Ureter (tissue), 1 donor: Measurements from ENCODE around the gene SIGLEC7. TPM values are rescaled to one million over a fixed set of nuclear protein-coding genes. Genes with fewer than 3 reads are reported as not detected.

Source experiments
- total RNA-seq: library from RNA; stranded (reverse); gene quantifications from one replicate; pipeline ENCODE4 v1.2.4, GENCODE V29; 2023
- donor health status: DM: yes; HTN: yes; CAD: no.

The SIGLEC7 gene
- total RNA-seq, 1 donor from 2014 or later = 2.4 TPM

Other genes with a start within 250 kb of the SIGLEC7 start
- not detected for gene KLK4, start 230.9 kb upstream of the SIGLEC7 start, total RNA-seq
- not detected for gene KLK5, start 189.3 kb upstream of the SIGLEC7 start, total RNA-seq
- gene KLK6, start 172.7 kb upstream of the SIGLEC7 start, total RNA-seq = not detected
- not detected for gene KLK7, start 158.4 kb upstream of the SIGLEC7 start, total RNA-seq
- gene KLK8, start 140.7 kb upstream of the SIGLEC7 start, total RNA-seq = not detected
- 0.29 TPM for gene KLK10, start 122.6 kb upstream of the SIGLEC7 start, total RNA-seq
- gene KLK11, start 115.7 kb upstream of the SIGLEC7 start, total RNA-seq = 1.0 TPM
- gene KLK12, start 107.3 kb upstream of the SIGLEC7 start, total RNA-seq = not detected
- gene KLK13, start 77.2 kb upstream of the SIGLEC7 start, total RNA-seq = not detected
- gene KLK14, start 59.4 kb upstream of the SIGLEC7 start, total RNA-seq = not detected
- gene CTU1, start 33.9 kb upstream of the SIGLEC7 start, total RNA-seq = 5.3 TPM
- gene SIGLEC9, start 17.4 kb upstream of the SIGLEC7 start, total RNA-seq = 3.2 TPM
- gene CD33, start 82.8 kb downstream of the SIGLEC7 start, total RNA-seq = 4.0 TPM
- not detected for gene SIGLECL1, start 108.8 kb downstream of the SIGLEC7 start, total RNA-seq
- not detected for gene IGLON5, start 169.3 kb downstream of the SIGLEC7 start, total RNA-seq
- 2.1 TPM for gene VSIG10L, start 199.8 kb downstream of the SIGLEC7 start, total RNA-seq
- gene ETFB, start 224.1 kb downstream of the SIGLEC7 start, total RNA-seq = 73.4 TPM
- 1.7 TPM for gene CLDND2, start 226.7 kb downstream of the SIGLEC7 start, total RNA-seq
- 1.7 TPM for gene NKG7, start 230.4 kb downstream of the SIGLEC7 start, total RNA-seq
- not detected for gene LIM2, start 245.7 kb downstream of the SIGLEC7 start, total RNA-seq
- gene C19orf84, start 248.3 kb downstream of the SIGLEC7 start, total RNA-seq = not detected